T-helper 2 cell treated with Interferon-gamma antibody and Interleukin-4, amounts not matched to agents 5 μg/mL and 100 μg/mL, for 36 hours (primary cell): ENCODE measurements around the gene CLEC3B.

Source experiments
- DNase-seq: peaks from one replicate; pipeline ENCODE4 v3.0.0; 2021; ENCODE audit warnings: low spot score
- H3K27ac Mint-ChIP-seq: one replicate; pipeline ENCODE4 v1.8.0; 2021; ENCODE audit warnings: mild to moderate bottlenecking, mixed read lengths
- H3K27me3 Mint-ChIP-seq: one replicate; pipeline ENCODE4 v1.8.0; 2021; ENCODE audit warnings: low read depth, mixed read lengths
- H3K36me3 Mint-ChIP-seq: one replicate; pipeline ENCODE4 v1.8.0; 2021; ENCODE audit warnings: low read depth, mixed read lengths
- H3K4me1 Mint-ChIP-seq: one replicate; pipeline ENCODE4 v1.8.0; 2021; ENCODE audit warnings: low read depth, mixed read lengths
- H3K4me3 Mint-ChIP-seq: one replicate; pipeline ENCODE4 v1.8.0; 2022; ENCODE audit warnings: mild to moderate bottlenecking, moderate library complexity, mixed read lengths
- H3K9me3 Mint-ChIP-seq: one replicate; pipeline ENCODE4 v1.8.0; 2021; ENCODE audit warnings: mixed read lengths

The CLEC3B gene

DNA sequence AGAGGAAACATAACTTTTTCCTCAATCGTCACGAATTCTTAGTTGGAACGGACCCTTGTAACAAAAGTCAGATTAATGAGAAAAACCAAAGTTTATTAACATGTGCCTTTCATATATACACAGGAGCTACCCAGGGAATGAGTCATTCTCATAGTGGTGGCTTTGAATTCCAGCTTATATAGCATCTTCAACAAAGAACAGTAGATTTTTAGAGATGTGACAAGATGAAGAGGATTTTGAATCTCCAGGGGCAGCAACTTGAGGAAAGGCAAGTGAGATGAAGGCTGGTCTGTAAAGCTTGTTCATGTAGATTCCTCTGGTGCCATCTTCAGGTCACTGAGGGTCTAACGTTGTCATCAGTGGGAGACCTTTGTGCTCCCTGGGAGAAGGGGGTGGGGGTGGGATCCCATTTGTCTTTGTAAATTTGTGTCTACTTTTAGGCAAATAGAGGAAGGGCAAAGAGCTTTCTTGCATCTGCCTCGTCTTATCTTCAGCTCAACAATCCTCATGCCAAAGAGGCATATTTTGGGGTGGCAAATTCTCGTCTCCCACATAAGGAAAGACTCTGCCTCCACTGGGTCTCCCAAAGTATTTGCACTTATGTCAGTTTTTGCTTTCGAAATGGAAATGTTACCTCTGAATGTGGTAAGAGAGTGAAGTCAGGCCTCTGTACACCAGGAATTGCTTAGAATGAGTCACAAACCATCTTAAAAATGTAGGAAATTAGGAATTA is 29.5 kb downstream of the CLEC3B start:
- DNase-seq = no peak
- Mint-ChIP-seq H3K27ac (no peak overlapping the region), H3K4me1 (peaks cover 38% of the 10 kb centered on the region), H3K9me3 (no peaks in the 10 kb centered on the region), H3K4me3 (no peak overlapping the region), H3K27me3 (peaks cover 2% of the 10 kb centered on the region), H3K36me3 (no peaks in the 10 kb centered on the region)

DNA sequence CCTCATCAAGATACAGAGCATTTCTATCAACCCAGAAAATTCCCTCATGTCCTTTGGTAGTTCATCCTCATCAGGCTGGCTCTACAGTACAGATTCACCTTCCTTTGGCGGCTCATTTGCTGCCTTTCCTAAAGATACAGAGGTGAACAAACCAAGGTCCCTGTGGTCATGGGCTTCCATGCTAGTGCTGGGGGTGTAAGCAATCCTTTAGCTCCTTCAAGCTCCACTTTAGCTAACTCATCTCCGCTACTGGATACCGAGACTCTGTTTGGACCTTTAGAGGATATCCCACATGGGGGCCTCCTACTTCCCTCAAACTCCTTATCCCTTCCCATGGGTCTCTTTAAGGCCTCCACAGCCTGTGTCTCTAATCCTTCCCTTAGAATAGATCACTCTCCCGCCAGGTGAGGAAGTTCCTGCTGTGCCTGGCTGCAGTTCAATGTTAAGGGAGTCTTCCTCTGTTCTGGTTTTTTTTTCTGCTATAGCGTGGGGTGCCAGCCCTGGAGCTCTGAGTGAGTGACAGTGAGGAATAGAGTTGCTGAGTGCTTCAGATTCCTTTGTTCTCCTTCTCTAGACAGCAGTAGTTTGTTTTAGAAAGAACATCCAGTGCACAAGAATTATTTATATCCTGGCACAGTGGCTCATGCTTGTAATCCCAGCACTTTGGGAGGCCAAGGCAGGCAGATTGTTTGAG is 30.7 kb downstream of the CLEC3B start:
- H3K9me3 Mint-ChIP-seq = no peaks in the 10 kb centered on the region
- no peak overlapping the region for H3K27ac Mint-ChIP-seq

DNA sequence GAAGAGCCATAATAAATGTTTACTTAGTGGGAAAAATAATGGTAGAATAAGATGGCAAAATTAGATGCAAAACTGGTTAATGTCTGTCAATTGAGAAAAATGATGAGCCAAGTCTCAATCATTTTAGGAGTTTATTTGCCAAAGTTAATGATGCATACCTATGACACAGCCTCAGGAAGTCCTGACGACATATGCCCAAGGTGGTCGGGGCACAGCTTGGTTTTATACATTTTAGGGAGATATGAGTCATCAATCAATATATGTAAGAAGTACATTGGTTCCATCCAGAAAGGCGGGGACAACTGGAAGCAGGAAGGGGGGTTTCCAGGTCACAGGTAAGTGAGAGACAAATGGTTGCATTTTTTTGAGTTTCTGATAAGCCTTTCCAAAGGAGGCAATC is 31.5 kb downstream of the CLEC3B start:
- H3K4me1 Mint-ChIP-seq = peaks cover 40% of the 10 kb centered on the region
- no peaks in the 10 kb centered on the region for H3K27me3 Mint-ChIP-seq
- H3K27ac Mint-ChIP-seq = peak overlapping the region; percentile 6
- no peaks in the 10 kb centered on the region for H3K9me3 Mint-ChIP-seq
- no peak for DNase-seq
- H3K4me3 Mint-ChIP-seq = no peak overlapping the region
- no peaks in the 10 kb centered on the region for H3K36me3 Mint-ChIP-seq

More for the DNA sequence above, 30.7 kb downstream of the CLEC3B start:
- no peak for DNase-seq
- H3K27me3 Mint-ChIP-seq = peaks cover 2% of the 10 kb centered on the region
- H3K4me1 Mint-ChIP-seq = peaks cover 38% of the 10 kb centered on the region
- no peak overlapping the region for H3K4me3 Mint-ChIP-seq
- no peaks in the 10 kb centered on the region for H3K36me3 Mint-ChIP-seq

DNA sequence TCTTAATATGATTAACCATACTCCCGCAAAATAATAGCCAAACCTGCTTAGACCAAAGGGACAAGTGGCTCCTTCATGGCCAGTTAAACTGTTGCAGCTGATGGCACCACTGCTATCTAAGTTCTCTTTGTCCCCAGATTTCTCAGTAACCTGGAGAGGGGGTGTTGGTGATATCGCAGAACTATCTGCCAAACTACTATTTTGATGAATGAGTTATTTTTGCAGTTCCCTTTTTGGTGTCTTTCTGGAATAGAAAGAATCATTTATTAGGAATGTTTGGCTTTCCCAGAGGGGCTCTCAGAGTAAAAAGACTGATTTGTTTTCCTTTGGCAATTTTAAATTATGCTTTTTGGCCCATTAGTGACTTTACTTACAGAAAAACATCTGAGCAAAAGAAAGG is 33.0 kb downstream of the CLEC3B start:
- no peaks in the 10 kb centered on the region for H3K9me3 Mint-ChIP-seq
- H3K4me1 Mint-ChIP-seq = peaks cover 33% of the 10 kb centered on the region
- no peaks in the 10 kb centered on the region for H3K27me3 Mint-ChIP-seq
- no peak overlapping the region for H3K27ac Mint-ChIP-seq
- H3K4me3 Mint-ChIP-seq = no peak overlapping the region
- no peak for DNase-seq
- H3K36me3 Mint-ChIP-seq = no peaks in the 10 kb centered on the region

DNA sequence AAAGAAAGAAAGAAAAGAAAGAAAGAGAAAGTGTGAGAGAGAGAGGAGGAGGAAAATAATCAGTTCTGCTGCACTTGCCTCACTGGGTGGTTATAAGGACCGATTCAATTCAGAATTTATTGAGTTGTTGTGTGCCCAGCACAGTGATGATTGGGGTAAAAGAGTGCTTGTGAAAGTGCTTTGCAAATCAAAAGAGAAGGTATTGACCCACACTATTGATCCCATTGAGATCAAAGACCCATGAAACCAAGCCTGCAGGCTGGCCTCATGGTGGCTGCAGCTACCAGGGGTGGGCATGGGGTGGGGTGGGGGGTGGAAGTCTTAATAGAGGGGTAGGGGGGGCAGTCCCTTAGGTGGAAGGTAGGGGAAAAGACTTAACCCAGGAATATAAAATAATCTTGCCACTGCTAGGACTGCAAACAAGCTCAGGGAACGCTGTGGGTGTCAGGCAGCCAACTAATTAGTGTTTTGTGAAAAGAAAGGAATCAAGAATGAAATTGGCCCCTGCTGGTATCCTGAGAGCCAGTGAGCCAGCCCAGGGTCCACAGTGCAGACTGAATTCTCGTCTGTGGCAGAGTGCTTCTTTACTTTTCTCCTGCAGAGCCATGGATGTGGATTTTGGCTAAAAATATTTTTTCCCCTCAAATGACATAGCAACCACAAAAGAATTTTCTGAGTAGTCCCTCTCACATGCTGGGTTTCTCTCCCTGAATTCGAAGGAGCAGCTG is 34.2 kb downstream of the CLEC3B start:
- Mint-ChIP-seq H3K4me3 (no peak overlapping the region), H3K27me3 (no peaks in the 10 kb centered on the region), H3K27ac (no peak overlapping the region), H3K4me1 (peaks cover 33% of the 10 kb centered on the region), H3K36me3 (no peaks in the 10 kb centered on the region), H3K9me3 (no peaks in the 10 kb centered on the region)
- DNase-seq = no peak

DNA sequence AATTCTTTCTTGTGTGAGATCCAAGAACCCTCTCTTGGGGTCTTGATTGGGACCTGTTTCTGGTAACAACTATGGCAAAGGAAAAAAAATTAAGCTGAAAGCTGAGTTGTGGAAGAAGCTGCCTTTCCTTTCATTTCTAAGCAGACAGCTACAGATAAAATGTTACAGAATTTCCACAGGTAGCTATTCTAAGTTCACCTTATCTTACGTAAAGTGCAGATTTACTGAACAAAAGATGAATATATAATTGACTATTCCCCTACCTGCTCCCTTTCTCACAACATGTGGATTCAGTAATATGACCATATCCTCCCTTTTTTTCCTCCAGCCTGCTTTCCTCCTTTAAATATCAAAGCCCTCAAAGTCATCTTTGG is 36.6 kb downstream of the CLEC3B start:
- Mint-ChIP-seq H3K4me1 (peaks cover 35% of the 10 kb centered on the region), H3K27ac (no peak overlapping the region), H3K9me3 (no peaks in the 10 kb centered on the region), H3K4me3 (no peak overlapping the region), H3K36me3 (no peaks in the 10 kb centered on the region), H3K27me3 (no peaks in the 10 kb centered on the region)
- DNase-seq = no peak

DNA sequence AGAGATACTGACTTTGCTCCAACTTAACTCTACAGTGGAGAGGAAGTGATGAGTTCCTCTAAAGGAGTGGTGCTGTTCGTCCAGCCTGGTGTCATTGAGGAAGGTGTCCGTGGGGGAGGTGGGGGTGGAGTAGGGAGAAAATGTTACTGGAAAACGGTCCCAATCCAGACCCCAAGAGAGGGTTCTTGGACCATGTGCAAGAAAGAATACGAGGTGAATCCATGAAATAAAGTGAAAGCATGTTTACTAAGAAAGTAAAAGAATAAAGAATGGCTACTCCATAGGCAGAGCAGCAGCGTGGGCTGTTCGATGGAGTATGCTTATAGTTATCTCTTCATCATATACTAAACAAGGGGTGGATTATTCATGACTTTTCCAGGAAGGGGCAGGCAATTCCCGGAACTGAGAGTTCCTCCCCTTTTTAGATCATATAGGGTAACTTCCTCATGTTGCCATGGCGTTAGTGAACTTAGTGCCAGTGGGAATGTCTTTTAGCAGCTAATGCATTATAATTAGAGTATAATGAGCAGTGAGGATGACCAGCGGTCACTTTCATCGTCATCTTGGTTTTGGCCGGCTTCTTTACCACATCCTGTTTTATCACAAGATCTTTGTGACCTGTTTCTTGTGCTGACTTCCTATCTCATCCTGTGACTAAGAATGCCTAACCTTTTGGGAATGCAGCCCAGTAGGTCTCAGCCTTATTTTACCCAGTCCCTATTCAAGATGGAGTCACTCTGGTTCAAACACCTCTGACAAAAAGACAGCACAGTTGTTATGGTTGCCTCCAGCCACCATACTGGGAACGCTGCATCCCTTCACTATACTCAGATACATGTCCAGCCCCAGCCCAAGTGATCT is 38.6 kb downstream of the CLEC3B start:
- Mint-ChIP-seq H3K27ac (peak overlapping the region; percentile 95), H3K27me3 (peaks cover 5% of the 10 kb centered on the region), H3K9me3 (no peaks in the 10 kb centered on the region), H3K4me1 (peaks cover 32% of the 10 kb centered on the region), H3K4me3 (peak overlapping the region; percentile 78), H3K36me3 (no peaks in the 10 kb centered on the region)
- peak; percentile 79 for DNase-seq

DNA sequence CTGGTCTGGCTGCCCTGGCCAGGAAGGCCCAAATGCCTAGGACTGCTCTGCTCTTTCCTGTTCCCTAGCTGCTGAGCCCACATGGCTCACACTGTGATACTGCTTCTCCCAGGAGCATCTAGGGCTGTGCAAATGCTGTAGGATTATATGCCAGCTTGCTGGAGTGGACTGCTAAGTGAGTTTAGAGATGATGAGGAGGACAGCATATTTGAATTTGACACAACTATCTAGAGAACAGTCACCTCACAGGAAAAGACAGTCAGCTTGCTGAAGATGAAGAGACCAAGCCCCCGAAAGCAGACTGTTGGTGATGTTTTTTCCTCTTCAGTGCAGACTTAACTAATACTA is 39.2 kb downstream of the CLEC3B start:
- DNase-seq = no peak
- no peaks in the 10 kb centered on the region for H3K9me3 Mint-ChIP-seq
- H3K4me3 Mint-ChIP-seq = peak overlapping the region; percentile 78
- no peaks in the 10 kb centered on the region for H3K36me3 Mint-ChIP-seq
- H3K27me3 Mint-ChIP-seq = peaks cover 5% of the 10 kb centered on the region
- peaks cover 32% of the 10 kb centered on the region for H3K4me1 Mint-ChIP-seq
- peak overlapping the region; percentile 95 for H3K27ac Mint-ChIP-seq

DNA sequence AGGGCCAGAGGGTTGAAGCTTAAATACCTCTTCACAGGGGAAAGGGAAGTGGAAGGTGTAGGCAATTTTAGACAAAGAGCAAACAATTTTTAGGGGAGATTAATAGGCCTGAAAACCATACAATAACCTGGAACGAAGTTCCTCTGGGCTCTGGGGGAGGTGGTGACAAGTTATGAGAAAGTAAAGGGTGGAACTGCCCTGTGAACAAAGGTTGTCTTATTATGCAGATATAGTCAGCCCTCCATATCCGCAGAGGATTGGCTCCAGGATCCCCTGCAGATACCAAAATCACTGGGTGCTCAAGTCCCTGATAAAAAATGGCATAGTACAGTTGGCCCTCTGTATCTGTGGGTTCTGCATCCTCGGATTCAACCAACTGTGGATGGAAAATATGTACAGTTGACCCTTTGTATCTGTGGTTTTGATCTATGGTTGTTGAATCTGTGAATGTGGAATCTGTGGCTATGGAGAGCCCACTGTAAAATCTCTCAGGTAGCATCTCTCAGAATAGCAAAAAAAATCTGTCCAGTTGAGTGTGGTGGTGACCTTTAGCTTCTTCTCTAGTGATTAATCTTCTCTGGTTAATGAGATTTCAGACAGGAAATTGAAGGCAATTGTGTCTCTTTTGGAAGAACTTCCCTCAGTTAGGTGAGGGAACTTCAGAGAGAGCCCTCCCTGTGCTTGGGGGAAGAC is 40.2 kb downstream of the CLEC3B start:
- Mint-ChIP-seq H3K9me3 (no peaks in the 10 kb centered on the region), H3K36me3 (no peaks in the 10 kb centered on the region), H3K27me3 (peaks cover 5% of the 10 kb centered on the region), H3K4me1 (peaks cover 32% of the 10 kb centered on the region), H3K4me3 (no peak overlapping the region), H3K27ac (peak overlapping the region; percentile 95)
- DNase-seq = no peak

DNA sequence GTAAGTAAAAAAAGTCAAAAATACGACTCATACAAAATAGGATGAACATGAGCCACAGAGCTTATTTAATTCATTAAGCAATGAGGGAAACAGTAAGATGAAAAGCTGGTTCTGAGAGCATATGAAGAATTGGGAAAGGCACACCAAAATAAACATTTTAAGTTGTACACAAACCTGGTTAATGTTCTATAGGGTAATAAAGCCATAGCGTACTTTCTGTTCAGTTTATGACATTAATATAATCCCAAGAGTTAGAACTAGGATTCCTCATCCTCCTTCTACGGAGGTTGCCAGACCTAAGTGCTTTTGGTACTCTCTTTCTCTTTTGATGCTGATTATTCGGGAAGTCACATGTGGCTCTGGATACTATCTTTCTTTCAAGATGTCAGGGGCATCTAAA is 41.4 kb downstream of the CLEC3B start:
- Mint-ChIP-seq H3K27me3 (peaks cover 5% of the 10 kb centered on the region), H3K4me1 (peaks cover 31% of the 10 kb centered on the region), H3K36me3 (no peaks in the 10 kb centered on the region), H3K4me3 (no peak overlapping the region), H3K9me3 (no peaks in the 10 kb centered on the region), H3K27ac (no peak overlapping the region)
- DNase-seq = no peak

DNA sequence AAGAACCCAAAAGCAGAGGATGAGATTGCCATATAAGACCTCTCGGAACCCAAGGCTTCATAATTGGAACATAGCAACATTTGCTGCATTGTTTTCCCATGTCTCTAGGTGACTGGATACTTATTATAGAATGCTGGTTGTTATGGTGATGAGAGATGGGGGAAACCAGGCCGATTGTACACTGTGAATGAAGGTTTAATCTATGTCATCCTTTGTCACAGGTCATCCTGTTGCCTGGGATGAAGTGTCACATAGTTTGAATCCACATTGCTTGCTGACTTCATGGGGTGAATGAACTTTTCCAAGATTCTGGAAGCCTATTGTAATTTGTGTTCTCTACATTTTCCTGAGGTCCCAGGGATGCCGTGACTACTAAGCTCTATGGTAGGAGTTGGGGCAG is 41.8 kb downstream of the CLEC3B start:
- Mint-ChIP-seq H3K9me3 (no peaks in the 10 kb centered on the region), H3K4me3 (no peak overlapping the region), H3K4me1 (peaks cover 27% of the 10 kb centered on the region), H3K27ac (no peak overlapping the region), H3K27me3 (peaks cover 5% of the 10 kb centered on the region), H3K36me3 (no peaks in the 10 kb centered on the region)
- no peak for DNase-seq

DNA sequence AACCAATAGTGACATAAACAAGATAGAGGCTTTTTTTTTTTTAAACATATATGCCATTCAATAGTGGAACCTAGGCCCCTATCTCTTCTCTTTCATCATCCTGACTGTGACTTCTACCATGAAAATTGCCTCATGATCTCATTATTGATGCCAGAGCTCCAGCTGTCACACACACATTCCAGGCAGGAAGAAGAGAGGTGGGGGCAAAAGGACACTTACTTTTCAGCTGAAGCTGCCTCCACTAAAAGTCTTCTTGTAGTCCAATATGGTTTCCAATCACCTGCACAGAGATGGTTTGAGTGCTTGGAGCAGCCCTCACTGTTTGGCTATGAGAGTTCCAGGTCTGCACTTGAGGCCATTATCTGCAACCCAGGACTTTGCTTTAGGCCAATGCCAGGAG is 45.0 kb downstream of the CLEC3B start:
- Mint-ChIP-seq H3K36me3 (no peaks in the 10 kb centered on the region), H3K9me3 (no peaks in the 10 kb centered on the region), H3K27ac (no peak overlapping the region), H3K4me1 (peaks cover 10% of the 10 kb centered on the region), H3K4me3 (no peak overlapping the region), H3K27me3 (peaks cover 5% of the 10 kb centered on the region)
- DNase-seq = no peak

DNA sequence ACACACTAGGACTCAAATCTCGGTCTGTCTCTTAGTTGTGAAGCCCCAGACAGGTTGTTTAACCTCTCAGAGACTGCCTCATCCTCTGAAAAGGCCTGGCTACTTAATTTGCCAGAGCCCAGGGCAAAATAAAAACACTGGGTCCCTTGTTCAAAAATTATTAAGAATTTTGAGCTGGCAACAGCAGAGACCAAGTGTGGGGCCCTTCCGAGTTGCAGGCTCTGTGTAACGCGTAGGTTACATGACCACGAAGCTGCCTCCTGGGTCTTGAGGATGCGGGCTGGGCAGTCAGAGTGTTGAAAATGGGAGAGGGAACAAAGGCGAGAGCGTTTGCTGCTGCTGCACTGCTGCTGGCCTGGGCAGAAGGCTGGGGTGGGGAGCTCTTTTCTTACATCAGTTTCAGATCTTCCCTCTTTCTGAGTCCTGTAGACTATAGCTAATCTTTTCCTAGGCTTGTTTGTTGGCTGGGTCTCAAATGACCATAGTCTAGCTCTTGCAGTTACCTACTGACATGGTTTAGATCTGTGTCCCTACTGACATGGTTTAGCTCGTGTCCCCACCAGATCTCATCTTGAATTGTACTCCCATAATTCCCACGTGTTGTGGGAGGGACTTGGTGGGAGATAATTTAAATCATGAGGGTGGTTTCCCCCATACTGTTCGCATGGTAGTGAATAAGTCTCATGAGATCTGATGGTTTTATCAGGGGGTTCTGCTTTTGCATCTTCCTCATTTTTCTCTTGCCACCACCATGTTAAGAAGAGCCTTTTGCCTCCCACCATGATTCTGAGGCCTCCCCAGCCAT is 49.9 kb downstream of the CLEC3B start:
- Mint-ChIP-seq H3K36me3 (peaks cover 3% of the 10 kb centered on the region), H3K9me3 (no peaks in the 10 kb centered on the region), H3K4me3 (no peak overlapping the region), H3K4me1 (peaks cover 10% of the 10 kb centered on the region), H3K27me3 (no peaks in the 10 kb centered on the region), H3K27ac (no peak overlapping the region)
- no peak for DNase-seq
